Measurements from ENCODE around the gene CMTM8.

CMTM8 gene

DNA sequence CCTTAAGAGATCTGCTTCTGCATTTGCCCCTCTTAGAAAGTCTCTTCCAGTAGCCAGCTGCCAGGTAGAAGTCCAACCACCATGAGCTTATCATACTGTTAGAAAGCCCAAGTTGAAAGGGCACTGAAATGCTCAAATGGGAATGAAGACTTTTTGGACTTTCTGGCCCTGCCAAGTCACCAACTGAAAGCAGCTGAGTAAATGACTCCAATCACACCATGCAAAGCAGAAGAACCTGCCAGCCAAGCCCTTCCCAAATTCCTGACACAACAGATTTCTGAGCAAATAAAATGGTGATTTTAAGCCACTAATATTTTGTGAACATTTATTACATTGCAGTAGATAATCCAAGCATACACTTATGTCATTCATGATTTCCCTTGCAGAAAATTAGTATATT, 2.1 kb upstream of the CMTM8 start:
- no peak for DNase-seq

DNA sequence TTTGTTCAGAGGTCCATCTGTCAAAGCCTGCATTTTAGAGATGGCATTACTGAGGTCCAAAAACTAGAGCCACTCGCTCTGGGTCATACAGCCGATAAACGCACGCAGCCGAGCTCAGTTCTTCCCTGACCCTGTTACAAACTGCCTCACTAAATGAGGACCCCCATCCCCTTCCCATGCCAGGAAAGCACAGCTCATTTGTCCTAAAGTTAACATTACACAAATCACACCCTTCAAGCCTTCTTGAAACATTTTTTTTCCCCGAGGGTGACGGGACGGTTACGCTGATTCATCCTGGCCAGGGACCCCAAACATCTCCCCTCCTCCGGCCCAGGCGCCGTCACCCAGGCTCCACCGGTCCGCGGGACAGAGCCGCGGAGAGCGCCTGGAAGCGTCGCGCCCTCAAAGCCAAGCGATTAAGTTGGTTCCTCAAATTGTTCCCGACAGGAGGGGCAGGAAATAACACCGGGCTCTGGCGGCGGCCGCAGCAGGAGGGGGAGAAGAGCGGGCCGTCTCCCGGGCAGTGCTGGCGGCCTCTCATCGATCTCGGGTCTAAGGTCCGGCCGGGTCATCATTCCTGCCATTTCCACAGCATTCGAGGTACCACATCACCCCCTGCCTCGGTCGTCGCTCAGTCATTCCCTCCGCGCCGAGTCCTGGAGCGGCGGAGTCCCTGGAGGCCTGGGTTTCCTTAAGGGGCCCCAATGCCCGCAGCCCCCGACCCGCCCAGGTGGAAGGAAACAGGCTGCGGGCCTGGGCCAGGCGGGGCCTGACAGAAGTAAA, 619 bp upstream of the CMTM8 start:
- DNase-seq: no peak

DNA sequence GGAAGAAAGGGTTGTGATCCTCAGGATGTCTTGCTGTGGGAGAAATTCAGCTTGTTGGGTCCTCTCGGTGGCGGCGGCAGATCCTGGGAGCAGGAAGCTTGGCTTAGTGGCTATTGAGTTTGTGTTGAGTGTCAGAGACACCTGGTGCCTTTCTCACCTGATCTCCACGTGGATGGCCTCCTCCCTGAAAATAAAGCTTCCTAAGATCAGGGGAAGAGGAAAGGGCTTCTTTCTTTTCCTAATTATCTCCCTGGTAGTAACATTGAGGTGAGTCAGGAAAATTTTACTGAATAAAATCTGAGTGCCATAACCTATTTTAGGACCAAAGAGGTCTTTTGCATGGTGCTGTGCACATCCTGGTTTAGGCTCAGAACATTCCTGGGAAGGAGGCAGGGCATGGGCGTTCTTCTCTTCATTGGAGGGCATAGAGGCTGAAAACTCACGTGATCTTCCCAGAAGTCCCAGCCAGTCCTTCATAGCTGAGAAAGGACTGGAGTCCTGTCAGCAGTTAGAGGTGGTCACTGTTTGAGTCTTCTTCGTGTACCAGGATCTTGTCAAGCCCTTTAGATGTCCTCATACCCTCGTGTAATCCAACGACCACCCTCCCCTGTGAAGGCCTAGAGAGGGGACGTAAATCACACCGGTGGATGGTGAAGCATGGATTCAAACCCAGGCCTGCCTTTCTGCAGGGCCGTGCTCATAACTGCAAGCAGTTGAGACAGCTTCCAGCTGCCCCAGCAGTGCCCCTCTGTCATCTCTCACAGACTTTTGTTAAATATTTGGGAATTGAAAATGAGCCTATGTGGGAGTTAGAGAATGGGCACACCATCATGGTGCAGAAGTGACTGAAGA, 1.1 kb downstream of the CMTM8 start:
- DNase-seq: no peak

DNA sequence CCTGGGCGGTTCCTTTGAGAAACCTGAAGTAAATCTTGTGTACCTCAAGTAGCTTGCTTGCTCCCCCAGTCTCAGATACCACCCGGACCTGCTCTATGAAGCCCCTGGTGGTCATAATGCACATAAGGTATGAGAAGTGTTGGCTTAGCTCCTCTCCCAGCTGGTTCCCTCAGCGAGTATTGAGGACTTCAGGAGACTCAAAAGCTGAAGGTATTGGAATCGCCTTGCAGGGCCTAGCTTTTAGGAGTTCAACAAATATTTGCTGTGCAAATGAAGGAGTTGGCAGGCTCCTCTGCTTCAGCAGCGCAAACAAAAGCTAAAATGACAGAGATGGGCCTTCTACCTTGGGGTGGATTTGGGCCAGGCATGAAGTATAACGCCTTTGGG, 1.7 kb downstream of the CMTM8 start:
- peak; percentile 15 for DNase-seq

DNA sequence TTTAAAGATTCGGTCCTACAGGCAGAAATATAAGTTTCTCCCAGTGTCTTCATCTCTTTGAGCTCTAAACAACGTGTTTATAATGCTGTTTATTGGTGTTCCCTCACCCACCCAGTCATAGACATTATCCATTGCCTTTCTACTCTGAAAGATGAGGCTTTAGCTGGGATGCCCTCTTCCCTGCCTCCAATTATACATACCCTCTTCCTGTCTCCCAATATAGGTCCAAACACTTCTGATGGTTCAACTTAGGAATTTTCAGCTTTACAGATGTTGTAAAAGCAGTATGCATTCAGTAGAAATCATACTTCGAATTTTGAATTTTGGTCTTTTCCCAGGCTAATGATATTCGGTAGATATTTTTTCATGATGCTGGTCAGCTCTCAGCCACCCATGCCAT, 2.6 kb downstream of the CMTM8 start:
- no peak for DNase-seq

DNA sequence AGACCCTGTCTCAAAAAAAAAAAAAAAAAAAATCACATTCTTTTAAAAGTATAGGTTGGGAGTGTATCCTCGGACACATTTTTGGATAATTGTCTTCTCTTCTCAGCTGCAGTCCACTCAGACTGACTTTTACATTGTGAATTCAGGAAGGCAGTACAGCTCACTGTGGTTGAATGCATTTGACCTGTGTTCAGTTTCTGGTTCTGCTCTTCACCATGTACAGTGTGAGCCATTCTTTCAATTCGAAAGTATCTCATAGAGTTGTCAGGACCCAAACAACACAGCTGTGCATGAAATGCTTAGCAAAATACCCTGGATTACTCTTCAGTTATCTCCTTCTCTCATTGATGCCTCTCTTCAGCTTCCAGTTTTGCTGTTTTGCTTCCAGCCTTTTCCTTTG, 5.0 kb downstream of the CMTM8 start:
- DNase-seq: no peak

DNA sequence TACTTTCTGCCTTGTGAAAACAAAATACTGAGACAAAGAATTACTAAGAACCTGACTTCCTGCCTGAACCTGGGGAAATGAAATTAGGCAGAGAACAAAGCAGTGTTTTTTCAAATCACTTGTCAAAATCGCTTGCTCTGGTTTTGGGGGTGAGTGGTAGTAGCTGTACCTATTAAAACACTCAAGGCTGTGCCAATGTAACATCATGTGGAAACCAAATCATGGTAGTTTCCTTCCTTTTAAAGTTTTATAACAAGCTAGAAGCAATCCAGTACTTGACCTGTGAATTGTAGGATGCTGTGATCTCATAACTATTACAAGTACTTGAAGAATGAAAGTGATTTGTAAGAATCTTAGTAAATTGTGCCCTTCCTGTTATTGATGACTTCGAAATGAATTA, 6.7 kb downstream of the CMTM8 start:
- no peak for DNase-seq

DNA sequence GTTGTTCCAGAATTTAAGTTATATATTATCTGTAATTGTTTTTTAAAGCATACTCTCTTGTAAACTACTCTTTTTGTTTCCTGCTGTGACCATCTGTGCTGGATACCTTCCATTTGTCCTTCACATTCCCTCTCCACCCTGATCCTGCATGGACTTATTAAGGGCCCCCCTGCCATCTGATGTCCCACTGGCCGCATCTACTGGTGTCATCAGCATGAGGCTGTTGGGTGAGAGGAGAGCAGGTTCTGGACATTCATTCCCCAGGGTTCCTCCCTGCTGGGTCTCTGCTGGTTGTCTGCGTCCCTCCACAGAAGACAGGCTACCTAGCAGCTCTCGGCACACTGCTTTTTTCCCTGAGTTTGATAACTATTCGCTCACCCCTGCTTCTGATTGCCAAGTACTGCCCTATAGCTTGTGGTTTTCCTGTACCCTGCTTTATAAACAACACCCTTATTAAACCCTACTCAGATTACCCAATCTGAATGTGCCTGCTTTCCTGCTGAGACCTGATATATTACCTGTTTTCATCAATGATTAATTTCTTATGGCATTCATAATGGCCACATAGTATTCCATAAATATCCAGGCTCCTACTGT, 7.7 kb downstream of the CMTM8 start:
- no peak for DNase-seq

DNA sequence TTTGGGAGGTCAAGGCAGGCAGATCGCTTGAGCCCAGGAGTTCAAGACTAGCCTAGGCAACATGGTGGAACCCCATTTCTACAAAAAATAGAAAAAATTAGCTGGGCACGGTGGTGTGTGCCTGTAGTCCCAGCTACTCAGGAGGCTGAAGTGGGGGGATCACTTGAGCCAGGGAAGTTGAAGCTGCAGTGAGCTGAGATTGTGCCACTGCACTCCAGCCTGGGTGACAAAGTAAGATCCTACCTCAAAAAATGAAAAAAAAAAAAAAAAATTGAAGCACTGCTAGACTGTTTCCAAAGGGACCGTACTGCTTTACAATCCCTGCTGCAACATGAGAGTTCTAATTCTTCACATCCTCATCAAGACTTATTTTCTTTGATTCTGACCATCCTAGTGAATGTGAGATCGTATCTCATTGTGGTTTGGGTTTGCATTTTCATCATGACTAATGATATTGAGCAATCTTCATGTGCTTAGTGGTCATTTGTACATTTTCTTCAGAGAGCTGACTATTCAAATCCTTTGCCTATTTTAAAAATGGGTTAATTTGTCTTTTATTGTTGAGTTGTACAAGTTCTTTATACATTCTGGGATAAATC, 10.8 kb downstream of the CMTM8 start:
- no peak for DNase-seq

DNA sequence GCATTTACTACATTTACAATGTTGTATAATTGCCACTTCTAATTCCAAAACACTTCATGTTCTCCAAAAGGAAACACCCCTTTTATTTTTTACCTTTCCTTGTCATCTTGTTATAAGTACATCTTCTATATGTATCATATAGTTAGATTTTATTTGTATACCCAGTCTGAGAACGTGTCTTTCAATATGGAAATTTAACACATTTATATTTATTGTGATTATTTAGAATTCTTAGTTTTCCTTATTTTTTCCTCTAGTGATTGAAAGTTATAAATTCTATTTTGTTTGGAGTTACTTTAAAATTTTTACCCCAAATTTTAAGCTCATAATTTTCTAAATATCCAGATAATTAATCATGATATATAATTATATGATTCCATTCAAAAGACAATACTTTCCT, 15.8 kb downstream of the CMTM8 start:
- no peak for DNase-seq

DNA sequence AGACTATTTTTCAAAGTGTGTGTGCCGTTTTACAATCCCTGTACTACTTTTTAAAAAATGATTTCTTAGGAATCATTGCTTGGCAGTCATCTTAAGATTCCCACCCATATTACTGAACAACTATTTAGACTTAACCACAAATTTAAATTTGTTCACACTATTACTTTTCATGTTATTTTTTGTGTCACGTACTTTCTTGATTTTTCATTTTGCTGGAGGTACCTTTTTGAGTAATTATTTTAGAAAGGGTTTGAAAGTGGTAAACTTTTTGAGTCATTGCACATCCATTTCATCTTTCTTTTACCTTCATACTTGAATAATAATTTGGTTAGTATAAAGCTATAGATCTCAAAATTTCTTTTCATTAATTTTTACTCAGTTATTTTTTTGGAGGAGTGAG, 16.9 kb downstream of the CMTM8 start:
- DNase-seq: no peak

DNA sequence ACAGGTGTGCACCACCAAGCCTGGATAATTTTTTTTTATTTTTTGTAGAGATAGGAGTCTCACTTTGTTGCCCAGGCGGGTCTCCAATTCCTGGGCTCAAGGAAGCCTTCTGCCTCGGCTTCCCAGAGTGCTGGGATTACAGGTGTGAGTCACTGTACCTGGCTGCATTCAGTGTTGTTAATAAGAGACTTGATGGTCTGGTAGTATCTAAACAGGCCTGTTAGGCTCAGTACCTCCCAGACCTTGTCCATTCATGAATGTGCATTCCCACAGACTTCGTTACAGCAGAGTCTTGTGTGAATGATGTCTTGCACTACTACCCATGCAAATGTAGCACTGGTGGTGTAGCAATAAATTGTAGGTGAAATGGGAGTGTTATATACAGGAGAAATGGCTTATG, 17.7 kb downstream of the CMTM8 start:
- no peak for DNase-seq

DNA sequence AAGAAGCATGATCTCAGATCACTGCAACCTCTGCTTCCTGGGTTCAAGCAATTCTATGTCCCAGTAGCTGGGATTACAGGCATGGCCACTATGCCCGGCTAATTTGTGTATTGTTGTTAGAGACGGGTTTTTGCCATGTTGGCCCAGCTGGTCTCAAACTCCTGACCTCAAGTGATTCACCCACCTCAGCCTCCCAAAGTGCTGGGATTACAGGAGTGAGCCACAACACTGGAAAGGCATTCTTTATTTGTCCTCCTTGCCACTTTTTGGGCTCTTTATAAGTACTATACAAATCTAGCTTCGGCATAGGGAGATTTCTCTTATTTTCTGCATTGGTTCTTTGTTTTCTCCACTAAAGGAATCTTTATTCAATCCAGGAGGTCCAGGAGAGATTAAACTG, 18.6 kb downstream of the CMTM8 start:
- no peak for DNase-seq

DNA sequence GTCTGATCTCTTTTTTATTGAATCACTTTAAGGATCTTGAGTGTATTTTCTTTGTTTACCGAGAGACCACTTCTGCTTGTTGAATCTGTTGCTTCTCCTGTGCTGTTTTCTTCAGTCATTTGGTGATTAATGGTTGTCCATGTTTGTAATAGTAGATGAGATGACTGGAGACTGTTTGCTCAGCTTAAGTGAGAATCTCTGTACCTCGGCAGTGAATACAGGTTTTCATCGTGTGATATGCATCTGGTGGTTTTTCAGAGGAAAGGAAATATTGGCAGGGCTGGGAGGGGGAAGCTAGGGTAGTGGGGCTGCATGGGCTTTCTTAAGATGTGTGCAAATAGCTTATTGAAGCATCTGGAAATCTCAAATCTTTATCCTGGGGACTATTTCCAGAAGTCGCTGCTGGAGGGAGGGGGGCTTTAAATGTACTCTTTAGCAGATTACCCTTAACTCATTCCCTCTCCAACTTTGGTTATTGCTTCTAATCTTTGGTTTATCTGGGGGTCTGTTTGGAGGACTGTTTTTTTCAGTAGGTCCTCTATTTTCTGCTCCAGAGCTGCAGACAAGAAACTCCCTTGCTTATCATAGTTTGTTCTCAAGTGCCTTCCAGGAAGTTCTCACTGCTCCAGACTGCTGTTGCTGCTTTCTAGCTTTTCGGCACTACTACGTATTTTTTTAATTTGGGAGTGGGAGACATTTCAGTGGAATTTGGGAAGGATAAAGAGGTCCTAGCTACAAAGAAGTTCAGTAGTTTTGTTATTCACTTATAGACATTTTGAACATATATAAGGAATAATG, 19.4 kb downstream of the CMTM8 start:
- DNase-seq: no peak

DNA sequence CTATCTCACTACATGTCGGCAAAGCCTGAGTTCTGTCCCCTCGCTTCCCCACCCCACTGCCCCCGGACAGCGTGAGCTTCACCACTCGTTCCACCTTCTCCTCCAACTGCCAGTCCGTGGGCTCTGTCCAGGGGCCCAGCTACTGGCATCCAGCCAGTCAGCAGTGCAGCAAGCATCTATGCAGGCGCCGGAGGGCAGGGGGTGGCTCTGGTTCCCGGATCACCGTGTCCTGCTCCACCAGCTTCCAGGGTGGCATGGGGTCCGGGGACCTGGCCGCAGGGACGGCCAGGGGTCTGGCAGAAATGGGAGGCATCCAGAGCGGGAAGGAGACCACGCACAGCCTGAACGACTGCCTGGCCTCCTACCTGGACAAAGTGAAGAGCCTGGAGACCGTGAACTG, 20.4 kb downstream of the CMTM8 start:
- no peak for DNase-seq

DNA sequence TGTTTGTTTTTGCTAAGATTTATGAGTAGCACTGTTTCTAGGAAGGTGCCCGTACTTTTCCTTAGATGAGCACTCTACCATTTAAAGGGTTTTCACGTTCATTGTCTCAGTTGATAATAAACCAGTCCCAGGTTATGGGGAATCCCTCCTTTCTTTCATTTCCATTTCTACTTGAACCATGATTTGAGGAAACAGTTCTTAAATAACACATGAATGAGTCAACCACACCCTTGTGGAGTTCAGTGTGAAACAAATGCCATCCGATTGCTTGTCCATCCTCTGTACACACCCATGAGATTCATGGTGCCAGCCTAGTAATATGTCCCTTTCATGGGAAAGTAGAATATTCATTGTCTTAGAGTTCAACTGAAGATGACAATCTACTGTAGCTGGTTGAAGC, 23.1 kb downstream of the CMTM8 start:
- DNase-seq: no peak

DNA sequence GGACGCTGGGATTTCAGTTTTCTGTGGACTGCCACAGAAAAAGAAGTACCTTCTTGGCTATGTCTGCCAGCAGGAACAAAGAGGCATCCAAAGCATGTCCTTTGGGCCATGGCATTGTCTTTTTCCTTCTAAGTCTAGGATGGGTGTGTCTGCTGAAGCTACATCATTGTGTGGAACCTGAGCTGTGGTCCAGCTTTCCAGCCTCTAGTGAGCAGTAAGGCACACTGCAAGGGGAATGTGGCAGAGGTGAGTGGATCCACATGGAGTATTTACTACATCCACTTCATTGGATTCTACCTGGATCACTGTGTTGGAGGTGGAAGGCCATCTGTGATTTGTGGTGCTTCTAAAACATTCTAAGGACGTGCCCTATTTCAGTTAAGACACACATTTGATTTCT, 23.7 kb downstream of the CMTM8 start:
- no peak for DNase-seq

DNA sequence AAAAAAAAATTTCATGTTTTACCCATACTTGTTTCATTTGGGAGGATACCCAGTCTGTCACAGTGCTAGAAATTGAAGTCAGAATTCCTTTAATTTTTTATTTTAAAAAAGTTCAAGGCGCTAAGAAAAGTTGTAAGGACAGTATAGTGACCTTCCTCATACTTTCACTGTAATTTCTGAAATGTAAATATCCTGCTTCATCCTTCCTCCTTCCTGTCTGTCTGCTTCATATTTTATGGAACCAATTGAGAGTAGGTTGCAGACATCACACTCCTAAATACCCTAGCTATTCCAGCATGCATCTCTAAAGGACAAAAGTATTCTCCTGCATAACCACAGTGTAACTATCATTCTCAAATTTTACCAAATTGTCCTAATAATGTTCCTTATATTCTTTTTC, 35.8 kb downstream of the CMTM8 start:
- no peak for DNase-seq

DNA sequence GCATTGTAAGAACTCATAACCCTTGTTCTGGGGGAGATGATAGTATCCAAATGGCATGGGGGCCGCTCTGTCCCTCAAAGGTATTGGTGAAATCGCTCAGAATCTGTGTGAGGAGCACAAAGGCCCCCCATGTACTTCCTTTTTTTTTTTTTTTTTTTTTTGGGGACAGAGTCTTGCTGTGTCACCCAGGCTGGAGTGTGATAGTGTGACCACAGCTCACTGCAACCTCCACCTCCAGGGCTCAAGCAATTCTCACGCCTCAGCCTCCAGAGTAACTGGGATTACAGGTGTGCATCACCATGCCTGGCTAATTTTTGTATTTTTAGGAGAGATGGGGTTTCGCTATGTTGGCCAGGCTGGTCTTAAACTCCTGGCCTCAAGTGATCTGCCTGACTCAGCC, 37.0 kb downstream of the CMTM8 start:
- DNase-seq: no peak

DNA sequence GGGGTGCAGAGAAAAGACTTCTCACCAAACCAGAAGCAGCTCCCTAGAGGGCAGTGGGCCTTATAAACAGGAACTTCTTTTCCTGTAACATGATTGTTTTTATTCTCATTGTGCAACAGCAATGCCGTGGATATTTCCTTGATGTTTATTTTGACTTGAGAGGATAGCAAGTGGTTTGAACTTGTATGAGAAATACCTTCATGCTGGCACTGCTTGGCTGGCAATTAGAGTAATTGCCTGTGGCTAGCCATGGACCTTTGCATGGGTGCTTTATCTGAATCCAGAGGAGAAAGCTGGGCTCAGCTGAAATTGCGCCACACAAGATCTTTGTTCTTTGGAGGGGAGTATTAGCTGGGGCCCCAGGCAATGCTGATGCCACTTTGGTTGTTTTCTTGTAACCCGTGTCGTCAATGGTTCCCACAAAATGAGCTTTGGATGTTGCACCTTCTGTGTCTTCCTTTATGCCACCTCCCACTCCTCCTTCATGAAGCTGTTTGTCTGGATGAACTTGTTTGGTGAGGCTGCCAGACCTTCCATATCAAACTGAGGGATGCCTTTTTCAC, 37.9 kb downstream of the CMTM8 start:
- DNase-seq: no peak

DNA sequence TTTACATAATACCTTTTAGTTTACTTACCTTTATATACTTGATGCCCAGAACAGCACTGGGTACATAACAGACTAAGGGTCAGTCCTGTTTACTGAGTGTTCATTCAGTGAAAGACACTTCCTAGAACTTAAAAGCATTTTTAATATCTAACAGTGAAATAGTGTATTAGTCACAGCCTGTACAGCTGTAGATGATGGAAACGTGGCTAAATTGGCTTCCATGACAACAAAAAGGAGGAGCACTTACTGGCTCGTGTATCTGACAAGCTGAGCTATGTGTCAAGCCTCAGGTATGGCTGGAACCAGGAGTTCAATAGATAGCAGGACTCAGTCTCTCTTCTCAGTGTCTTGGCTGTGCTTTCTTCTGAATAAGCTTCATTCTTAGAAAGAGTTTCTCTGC, 40.2 kb downstream of the CMTM8 start:
- DNase-seq: no peak

DNA sequence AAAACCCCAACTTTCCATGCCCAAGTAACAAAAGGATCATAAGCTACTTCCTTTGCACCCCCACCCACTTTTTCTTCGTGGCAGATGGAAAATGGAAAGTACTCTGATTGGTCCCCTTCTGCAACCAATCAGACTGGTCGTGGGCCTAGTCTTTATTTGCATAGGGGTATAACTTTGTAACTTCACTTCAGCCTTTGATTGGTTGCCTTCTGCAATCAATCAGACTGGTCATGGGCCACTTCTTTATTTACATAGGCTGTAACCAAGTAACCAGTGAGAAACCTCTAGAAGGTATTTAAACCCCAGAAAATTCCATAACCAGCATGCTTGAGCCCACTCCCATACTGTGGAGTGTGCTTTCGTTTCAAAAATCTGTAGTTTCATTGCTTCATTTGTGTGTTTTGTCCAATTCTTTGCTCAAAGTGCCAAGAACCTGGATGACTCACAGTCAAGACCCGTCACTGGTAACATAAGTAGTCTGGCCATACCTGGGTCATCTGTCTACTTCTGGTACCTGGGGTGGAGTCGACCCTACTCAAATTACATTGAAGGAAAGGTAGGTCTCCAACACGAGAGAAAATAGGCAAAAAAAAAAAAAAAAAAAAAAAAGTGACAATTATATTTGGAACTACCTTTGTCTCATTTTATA, 41.9 kb downstream of the CMTM8 start:
- no peak for DNase-seq
